Dedifferentiated amniotic fluid mesenchymal stem cell (primary cell): ENCODE results near the gene IGFBP6.

ENCODE experiments used
- DNase-seq: peaks from one replicate; pipeline ENCODE4 v3.0.0-alpha.2; 2016; ENCODE audit errors: extremely low spot score

The IGFBP6 gene

GRCh38 chr12:53059434-53060063 is 37.9 kb upstream of the IGFBP6 start:
- DNase-seq = no peak

DNA sequence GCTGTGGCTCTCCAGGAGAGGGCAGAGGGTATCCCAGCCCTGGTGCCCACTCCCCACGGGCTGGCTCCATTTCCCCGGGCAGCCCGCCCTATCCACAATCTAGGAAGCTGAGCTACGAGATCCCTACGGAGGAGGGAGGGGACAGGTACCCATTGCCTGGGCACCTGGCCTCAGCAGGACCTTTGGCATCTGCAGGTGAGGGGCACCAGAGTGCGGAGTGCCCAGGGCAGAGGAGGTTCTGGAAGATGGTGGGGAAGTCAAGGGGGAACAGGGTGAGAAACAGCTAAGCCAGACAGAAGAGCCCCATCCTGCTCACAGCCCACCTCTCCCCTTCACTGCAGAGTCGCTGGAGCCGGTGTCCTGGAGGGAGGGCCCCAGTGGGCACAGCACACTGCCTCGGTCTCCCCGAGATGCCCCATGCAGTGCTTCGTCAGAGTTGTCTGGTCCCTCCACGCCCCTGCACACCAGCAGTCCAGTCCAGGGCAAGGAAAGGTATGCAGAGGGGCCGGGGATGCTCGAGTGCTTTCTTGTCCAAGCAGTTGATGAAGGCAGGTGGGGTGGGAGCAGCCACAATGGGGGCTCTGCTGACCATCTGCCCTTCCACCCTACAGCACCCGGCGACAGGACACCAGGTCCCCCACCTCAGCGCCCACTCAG is 37.3 kb upstream of the IGFBP6 start:
- DNase-seq = no peak

GRCh38 chr12:53060721-53061276 is 36.7 kb upstream of the IGFBP6 start:
- DNase-seq = no peak

GRCh38 chr12:53061404-53062010 is 36.0 kb upstream of the IGFBP6 start:
- no peak for DNase-seq

DNA sequence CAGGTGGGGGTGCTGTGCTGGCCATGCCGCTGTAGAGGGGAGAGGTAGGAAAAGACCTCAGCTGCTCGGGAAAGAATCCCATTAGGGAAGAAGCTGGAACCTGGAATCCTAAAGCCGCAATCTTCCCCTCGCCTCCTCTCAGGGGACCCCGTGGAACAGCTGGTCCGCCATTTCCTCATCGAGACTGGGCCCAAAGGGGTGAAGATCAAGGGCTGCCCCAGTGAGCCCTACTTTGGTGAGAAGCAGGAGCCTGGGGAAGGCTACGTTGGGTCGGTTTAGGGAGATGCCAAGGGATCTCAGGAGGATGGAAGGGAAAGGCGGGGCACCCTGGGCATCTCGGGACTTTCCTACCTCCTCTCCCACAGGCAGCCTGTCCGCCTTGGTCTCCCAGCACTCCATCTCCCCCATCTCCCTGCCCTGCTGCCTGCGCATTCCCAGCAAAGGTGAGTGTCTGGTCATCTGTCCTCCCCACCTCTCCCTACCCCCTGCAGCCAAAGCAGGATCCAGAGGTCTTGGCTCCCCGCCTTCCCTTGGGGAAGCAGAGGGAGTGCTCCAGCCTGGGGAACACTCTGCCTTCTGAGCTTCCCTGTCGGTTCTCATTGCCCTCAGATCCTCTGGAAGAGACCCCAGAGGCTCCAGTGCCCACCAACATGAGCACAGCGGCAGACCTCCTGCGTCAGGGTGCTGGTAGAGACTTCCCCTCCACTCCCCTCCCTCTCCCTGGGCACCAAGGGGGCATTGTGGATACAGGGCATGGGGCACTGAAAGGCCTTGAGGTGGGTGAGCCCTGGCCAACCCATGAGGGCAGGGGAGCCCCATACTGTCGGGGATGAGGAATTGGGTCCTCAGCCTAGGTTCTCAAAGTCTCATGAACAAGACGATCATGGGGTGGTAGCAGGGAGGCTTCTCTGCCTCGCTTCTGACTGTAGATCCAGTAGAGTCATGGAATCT is 35.2 kb upstream of the IGFBP6 start:
- no peak for DNase-seq

- no peak for DNase-seq
Observed at GRCh38 chr12:53062977-53063707, 34.3 kb upstream of the IGFBP6 start.

- DNase-seq = no peak
Observed at GRCh38 chr12:53063708-53064612, 33.5 kb upstream of the IGFBP6 start.

DNA sequence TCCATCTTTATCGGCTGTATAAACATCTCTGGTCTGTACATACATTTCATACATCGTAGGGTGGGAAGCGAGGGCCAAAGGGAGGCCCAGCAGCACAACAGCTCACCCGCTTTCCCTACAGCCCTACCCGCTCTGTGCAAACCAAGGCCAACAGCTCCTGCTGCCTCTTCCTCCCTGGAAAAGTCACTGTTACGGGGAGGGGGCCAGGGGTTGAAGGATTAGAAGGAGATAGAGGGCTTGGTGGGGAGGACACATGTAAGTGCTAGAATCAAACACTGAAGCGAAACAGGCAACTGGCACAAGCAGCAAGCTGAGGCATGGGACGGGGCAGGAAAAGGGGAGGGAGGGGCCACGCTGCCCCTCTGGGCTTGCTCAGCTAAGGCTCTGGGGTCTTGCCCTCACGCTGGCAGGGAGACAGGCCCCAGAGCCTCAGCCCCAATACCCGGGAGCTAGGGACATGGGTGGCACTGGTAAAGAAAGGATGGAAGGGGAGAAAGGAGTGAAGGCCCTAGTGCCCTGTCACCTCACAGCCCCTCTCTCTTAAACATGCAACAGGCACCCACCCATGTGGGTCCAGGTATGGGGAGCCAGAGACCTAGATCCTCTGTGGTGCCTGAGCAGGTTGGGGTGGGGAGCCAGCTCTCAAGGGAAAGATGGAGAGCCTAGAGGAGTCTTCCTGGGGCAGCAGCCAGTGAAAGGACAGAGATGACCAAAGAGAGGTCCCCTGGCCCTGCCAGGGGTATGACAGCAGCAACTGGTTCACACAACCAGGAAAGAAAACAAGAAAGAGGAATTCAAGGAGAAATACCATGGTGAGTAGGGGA is 32.6 kb upstream of the IGFBP6 start:
- no peak for DNase-seq

DNA sequence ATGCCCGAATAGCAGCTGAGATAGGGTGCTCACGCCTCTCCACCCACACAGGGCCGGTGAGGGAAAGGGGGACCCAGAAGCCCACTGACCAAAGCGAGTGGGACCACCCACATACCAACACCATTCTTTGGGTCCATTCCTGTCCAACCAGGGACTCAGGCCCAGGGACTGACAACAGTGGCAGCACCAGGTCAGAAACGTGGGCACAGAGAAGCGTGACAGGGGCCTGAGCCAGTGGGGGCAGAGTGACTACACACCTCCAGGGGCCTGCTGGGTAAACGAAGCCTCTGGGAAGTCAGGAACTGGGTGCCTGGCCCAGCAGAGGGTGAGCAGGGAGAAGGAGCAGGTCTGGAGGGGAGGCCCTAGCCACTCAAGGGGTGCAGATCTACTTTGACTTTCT is 32.0 kb upstream of the IGFBP6 start:
- no peak for DNase-seq

DNA sequence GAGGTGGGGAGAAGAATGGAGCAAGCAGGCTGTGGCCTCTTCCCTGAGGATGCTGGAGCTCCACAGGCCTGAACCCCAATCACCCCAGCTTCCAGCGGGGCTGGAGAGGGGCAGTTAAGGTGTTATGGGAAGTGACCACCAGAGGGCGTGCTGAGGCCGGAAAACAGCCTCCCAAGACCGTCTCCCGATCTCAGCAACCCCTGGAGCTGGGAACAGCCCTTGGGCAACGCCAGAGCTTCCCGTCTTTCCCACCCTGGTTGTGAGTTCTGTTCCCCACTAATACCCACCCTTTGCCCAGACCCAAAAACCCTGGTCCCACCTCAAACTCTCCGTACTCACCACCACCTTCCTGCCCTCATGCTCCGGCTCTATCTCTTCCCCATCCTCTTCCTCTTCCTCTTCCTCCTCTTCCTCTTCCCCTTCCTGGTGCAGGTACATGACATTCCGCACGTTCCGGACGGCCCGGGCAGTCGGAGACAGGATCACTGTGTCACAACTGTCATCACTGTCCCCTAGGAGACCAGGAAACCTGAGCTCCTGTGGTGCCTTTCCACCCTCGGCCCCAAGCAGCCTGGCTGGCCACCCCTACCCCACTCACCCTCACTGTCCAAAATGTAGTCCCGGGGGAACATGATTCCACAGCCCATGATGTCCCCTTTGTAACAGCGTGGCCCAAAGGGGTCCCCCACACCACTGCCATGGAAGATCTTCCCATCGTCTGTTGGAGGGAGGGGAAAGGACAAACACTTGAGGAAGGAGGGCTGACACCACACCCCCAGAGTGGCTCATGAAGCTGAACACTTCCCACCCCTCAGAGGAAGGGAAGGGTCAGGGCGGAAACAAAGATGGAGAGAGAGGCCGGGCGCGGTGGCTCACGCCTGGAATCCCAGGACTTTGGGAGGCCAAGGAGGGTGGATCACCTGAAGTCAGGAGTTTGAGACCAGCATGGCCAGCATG is 31.2 kb upstream of the IGFBP6 start:
- DNase-seq = peak; percentile 71

DNA sequence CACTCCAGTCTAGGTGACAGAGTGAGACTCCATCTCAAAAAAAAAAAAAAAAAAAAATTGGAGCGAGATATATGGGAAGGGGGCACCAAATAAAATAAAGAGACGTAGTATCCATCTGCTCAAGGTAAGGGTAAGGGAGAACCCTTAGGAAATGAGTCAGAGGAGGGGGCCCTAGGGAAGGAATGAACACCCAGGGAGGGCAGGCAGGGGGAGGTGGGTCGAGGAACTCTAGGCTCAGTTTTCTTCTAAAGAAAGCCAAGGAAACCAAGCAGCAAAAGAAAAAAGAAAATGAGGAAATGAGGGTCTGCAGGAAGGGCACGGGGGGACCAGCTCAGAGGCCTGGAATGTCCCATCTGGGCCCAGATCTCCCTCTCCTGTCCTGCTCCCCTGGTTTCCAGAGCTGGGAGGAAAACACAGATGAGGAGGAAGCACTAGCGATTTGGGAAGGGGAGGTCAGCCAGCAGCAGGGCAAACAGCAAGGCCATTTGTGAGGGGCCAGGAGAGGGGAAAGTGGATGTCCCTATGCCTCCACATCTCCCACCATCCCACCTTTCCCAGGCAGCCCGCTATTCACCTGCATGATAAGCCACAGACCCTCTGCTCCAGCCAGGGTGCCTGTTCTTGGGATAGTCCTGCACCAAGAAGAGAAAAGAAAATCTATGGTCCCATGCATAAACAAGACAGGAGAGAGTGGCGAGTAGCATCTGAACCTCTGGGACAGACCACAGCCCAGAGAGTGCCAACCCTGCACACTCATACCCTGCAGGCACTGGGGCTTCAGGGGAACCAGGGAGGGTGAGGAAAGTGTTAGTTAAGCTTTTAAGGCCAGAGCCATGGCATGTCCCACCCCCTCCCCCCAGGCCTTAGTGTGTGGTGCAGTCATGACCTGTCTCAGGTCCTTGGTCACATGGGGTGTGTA is 30.1 kb upstream of the IGFBP6 start:
- DNase-seq = no peak

DNA sequence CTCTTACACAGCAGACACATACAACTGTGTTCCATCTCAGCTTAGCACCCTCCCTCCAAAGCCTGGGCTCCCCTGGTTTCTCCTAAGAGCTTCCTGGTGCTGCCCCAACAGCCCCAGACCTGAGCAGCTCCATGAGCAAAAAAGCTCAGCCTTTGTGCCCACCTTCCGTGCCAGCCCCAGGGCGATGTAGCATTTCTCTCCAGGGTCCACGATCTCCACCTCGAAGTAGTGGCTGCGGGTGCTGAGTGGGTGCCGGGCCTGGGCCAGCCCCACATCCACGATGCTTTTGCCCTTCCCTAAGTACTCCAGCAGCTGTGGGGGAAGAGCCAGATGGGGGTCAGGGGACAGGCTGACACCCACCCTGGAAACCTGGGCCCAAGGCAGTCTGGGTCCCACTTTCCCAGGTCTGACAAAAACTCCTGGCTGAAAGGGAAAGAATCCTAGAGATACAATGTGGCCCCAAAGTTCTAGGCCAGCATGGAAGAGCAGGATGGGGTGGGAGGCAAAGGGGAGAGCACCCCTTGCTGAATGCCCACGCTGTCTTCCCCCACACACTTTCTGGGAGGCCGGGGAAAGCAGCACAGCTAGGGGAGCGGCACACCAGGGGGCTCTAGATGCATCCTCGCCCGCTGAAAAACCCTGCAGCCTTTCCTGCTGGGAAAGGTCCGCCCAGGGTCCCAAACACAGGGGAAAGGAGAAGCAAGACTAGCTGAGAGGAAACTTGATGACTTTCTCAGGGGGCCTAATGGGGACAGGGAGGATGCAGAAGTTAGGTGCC is 29.3 kb upstream of the IGFBP6 start:
- no peak for DNase-seq

- DNase-seq = no peak
Observed at GRCh38 chr12:53068811-53069585, 28.5 kb upstream of the IGFBP6 start.

- no peak for DNase-seq
Observed at GRCh38 chr12:53069621-53070410, 27.7 kb upstream of the IGFBP6 start.
